ENCODE results near the gene RAI1. TPM values are rescaled to one million over a fixed set of nuclear protein-coding genes. Genes with fewer than 3 reads are reported as not detected.

RAI1 gene
- total RNA-seq, 1 experiment from 2014 or later: 86.3 TPM

DNA sequence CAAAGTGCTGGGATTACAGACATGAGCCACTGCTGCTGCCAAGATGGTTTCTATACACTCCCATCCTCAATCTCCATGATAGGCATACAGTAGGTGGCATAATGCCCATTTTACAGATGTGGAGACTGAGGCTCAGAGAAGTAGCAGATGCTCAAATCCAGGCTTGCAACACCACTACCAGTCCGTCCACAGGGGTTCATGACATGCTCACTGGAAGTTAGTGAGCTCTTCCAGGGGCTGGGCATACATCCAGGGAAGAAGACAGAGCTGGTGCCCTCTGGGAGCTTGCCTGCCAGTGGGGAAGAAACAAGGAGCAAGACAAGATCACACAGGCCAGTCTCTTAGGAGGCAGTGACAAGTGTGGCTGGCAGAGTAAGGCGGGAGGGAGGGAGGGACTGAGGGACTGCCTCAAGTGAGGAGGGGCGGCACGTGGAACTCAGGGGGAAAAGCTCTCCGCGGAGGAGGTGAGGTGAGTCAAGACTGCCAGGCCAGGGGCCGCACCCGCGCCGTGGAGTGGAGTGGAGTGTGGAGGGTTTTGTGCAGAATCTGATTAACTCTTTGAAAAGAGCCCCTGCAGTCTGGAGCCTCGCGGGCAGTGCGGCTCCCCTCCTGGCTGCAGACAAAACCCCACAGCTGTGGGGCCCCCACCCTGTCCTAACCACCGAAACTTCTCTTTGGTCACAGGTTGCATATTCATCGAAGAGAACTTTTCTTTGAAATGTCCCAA, 127.6 kb downstream of the RAI1 start:
- Histone ChIP-seq H3K9me2 (ENCODE audit: insufficient read depth) (no peaks in the 10 kb centered on the region), H3K4me1 (replicated peaks; ENCODE audit: insufficient read depth) (peaks cover 18% of the 10 kb centered on the region; the same call in 1 of the 2 replicates), H3K4me3 (no peak overlapping the region), H3K4me2 (no peak overlapping the region), H2AFZ (no peak overlapping the region), H3K27ac (no peak overlapping the region), H3K9me3 (ENCODE audit: insufficient read depth, low read depth) (no peaks in the 10 kb centered on the region), H3F3A (ENCODE audit: insufficient read depth, low read depth) (peaks cover 73% of the 10 kb centered on the region), H3K36me3 (ENCODE audit: low read depth) (0 out of 2 replicates have a peak, but pooled peaks cover 11% of the 10 kb centered on the region), H4K20me1 (ENCODE audit: insufficient read depth) (peaks cover 64% of the 10 kb centered on the region), H3K27me3 (ENCODE audit: insufficient read depth, low read depth) (no peaks in the 10 kb centered on the region), H3K79me2 (ENCODE audit: low read depth) (no peaks in the 10 kb centered on the region; the same call in 1 of the 2 replicates)
- ChIA-PET CTCF (no interaction called here), POLR2A (ENCODE audit: unreplicated experiment) (no interaction called here)
- no peak for TF ChIP-seq EZH2 (IDR thresholded peaks at IDR 0.05; ENCODE audit: low read depth)
- no peak for TF ChIP-seq CTCF (conservative IDR thresholded peaks at IDR 0.05)
- no TSS peak for BruUV-seq (replicated peaks)
- DNase-seq: no peak
- intact Hi-C loops (cut with micrococcal nuclease; ENCODE audit: unreplicated experiment): no loop called here

- H3K36me3 ChIP-seq (ENCODE audit: low read depth): 0 out of 2 replicates have a peak, but pooled peaks cover 9% of the 10 kb centered on the region
- no peak overlapping the region for H2AFZ ChIP-seq
- no TSS peak for BruUV-seq (replicated peaks)
- ChIA-PET CTCF (no interaction called here), POLR2A (ENCODE audit: unreplicated experiment) (no interaction called here)
- peaks cover 63% of the 10 kb centered on the region for H4K20me1 ChIP-seq (ENCODE audit: insufficient read depth)
- TF ChIP-seq CTCF (conservative IDR thresholded peaks at IDR 0.05): no peak
- no peak for TF ChIP-seq EZH2 (IDR thresholded peaks at IDR 0.05; ENCODE audit: low read depth)
- H3K4me2 ChIP-seq: no peak overlapping the region
- peaks cover 76% of the 10 kb centered on the region for H3F3A ChIP-seq (ENCODE audit: insufficient read depth, low read depth)
- H3K27ac ChIP-seq: no peak overlapping the region
- no peak for DNase-seq
- H3K79me2 ChIP-seq (ENCODE audit: low read depth): no peaks in the 10 kb centered on the region; the same call in 1 of the 2 replicates
- intact Hi-C loops (cut with micrococcal nuclease; ENCODE audit: unreplicated experiment): no loop called here
- H3K9me2 ChIP-seq (ENCODE audit: insufficient read depth): no peaks in the 10 kb centered on the region
- peaks cover 18% of the 10 kb centered on the region; the same call in 1 of the 2 replicates for H3K4me1 ChIP-seq (replicated peaks; ENCODE audit: insufficient read depth)
- no peak overlapping the region for H3K4me3 ChIP-seq
- H3K27me3 ChIP-seq (ENCODE audit: insufficient read depth, low read depth): no peaks in the 10 kb centered on the region
- no peaks in the 10 kb centered on the region for H3K9me3 ChIP-seq (ENCODE audit: insufficient read depth, low read depth)
Measured at GRCh38 chr17:17809531-17810083, 128.3 kb downstream of the RAI1 start.

DNA sequence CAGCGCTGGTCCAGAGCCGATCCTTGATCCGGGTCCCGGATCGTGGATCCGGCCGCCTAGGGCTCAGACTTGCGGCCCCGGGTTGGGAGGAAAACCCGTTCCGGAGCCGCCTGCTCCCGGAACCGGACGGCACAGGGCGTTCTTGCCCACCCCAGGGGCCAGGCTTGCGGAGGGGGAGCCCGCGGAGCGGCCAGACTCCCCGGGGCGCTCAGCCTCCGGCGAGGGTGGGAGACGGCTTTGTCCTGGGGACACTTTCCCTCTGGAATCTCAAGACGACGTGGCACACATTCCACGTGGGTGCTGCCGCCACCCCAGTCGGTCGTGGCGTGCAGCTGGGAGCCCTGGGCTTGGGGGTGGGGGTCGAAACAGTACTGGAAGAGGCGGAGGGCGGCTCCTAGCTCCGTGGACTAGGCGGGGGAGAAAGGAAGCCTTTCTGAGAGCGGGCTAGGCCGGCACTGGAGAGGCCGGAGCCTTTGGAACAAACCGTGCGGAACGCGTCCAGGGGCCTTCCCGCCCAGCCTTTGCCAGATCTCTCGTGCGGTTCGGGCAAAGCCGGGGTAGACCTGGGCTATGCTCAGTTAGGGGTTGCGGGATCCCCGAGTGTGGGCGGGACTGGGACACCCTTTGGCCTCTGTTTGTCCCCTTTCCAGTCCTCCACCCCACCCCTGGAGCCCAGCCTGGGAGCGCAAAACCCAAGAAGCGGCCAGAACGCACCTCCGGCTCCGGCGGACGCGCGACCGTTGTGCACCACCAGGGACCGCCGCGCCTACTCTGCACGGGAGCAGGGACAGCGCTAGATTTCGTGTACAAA, 129.0 kb downstream of the RAI1 start:
- ChIA-PET CTCF (interaction anchor here (0.7 kb wide), 1 partner anchor 70 kb away, joined by 3 read pairs; no protein-coding TSS in a partner anchor), POLR2A (ENCODE audit: unreplicated experiment) (no interaction called here)
- Histone ChIP-seq H4K20me1 (ENCODE audit: insufficient read depth) (peaks cover 70% of the 10 kb centered on the region), H3K4me2 (no peak overlapping the region), H3K27ac (no peak overlapping the region), H2AFZ (no peak overlapping the region), H3K27me3 (ENCODE audit: insufficient read depth, low read depth) (no peaks in the 10 kb centered on the region), H3K4me1 (replicated peaks; ENCODE audit: insufficient read depth) (peaks cover 18% of the 10 kb centered on the region; the same call in 1 of the 2 replicates), H3K36me3 (ENCODE audit: low read depth) (0 out of 2 replicates have a peak, but pooled peaks cover 15% of the 10 kb centered on the region), H3F3A (ENCODE audit: insufficient read depth, low read depth) (peaks cover 83% of the 10 kb centered on the region), H3K4me3 (no peak overlapping the region), H3K79me2 (ENCODE audit: low read depth) (no peaks in the 10 kb centered on the region; the same call in 1 of the 2 replicates), H3K9me2 (ENCODE audit: insufficient read depth) (no peaks in the 10 kb centered on the region), H3K9me3 (ENCODE audit: insufficient read depth, low read depth) (no peaks in the 10 kb centered on the region)
- BruUV-seq (replicated peaks): no TSS peak
- no peak for DNase-seq
- intact Hi-C loops (cut with micrococcal nuclease; ENCODE audit: unreplicated experiment): no loop called here
- TF ChIP-seq CTCF (conservative IDR thresholded peaks at IDR 0.05): no peak

All from PC-9 (cell line).